Tibial nerve (tissue), 4 donors: ENCODE results near the gene SLIT3.

Experiments
- EP300 ChIP-seq, 2 donors: sonication (generic); formaldehyde crosslinking; IDR thresholded peaks; one replicate each; pipeline ENCODE4 v1.6.1; 2017; ENCODE audit warnings: antibody characterized with exemption in 2 of 2, mild to moderate bottlenecking in 1 of 2
- POLR2A ChIP-seq, 2 donors: fragments of 450-650 bp; IDR thresholded peaks; one replicate each; pipeline ENCODE4 v1.6.1; 2017; ENCODE audit warnings: antibody characterized with exemption in 2 of 2, mild to moderate bottlenecking in 2 of 2, moderate library complexity in 2 of 2
- TF ChIP-seq, protein P1 (sequence below), 5 experiments: fragments of 200-600 bp in 3 of 5; fragments of 450-650 bp in 2 of 5; sonication (generic) in 3 of 5; IDR thresholded peaks; one replicate each; pipeline ENCODE4 v1.5.1; 2016 to 2019; ENCODE audit warnings: antibody characterized with exemption in 5 of 5, mild to moderate bottlenecking in 3 of 5, moderate library complexity in 2 of 5

DNA sequence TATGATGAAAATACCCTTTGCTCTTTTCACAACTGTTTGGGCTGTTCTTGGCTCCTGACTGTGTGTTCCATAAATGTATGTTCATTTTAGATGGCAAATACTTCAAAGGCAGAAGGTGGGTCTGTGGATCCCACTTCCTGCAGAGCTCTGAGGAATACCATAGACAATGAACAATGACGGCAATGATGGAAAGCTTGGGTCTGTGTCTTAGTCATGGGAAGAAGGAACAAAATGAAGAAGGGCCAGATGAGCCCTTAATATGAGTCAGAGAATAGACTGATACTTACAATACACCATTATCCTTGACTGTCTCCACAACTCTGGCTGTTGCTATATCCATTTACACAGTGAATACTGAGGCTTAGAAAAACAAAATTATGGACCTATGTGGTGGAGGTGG is 126.0 kb downstream of the SLIT3 start:
- TF ChIP-seq, protein P1, sequence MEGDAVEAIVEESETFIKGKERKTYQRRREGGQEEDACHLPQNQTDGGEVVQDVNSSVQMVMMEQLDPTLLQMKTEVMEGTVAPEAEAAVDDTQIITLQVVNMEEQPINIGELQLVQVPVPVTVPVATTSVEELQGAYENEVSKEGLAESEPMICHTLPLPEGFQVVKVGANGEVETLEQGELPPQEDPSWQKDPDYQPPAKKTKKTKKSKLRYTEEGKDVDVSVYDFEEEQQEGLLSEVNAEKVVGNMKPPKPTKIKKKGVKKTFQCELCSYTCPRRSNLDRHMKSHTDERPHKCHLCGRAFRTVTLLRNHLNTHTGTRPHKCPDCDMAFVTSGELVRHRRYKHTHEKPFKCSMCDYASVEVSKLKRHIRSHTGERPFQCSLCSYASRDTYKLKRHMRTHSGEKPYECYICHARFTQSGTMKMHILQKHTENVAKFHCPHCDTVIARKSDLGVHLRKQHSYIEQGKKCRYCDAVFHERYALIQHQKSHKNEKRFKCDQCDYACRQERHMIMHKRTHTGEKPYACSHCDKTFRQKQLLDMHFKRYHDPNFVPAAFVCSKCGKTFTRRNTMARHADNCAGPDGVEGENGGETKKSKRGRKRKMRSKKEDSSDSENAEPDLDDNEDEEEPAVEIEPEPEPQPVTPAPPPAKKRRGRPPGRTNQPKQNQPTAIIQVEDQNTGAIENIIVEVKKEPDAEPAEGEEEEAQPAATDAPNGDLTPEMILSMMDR (IDR thresholded peaks at IDR 0.05), result no peak
- TF ChIP-seq POLR2A (IDR thresholded peaks at IDR 0.05), result no peak
- TF ChIP-seq EP300 (IDR thresholded peaks at IDR 0.05), result no peak
